ENCODE measurements around the gene SLC7A10.
"Not testable (repeated sequence)": the region's sequence is repeated elsewhere in the genome, so short reads cannot be mapped to it uniquely, and the experiment has no call there.

SLC7A10 gene

GRCh38 chr19:33229962-33230361 lies 4.3 kb upstream of the SLC7A10 start:
- no peak overlapping the region for H3K27ac ChIP-seq
- DNase-seq (ENCODE audit: low spot score), result no peak
- no peak for TF ChIP-seq CTCF (conservative IDR thresholded peaks at IDR 0.05; ENCODE audit: low read depth)
- CTCF ChIA-PET, result no interaction called here
- POLR2A ChIA-PET (ENCODE audit: low non-redundant PET), result no interaction called here

GRCh38 chr19:33227870-33228599 lies 2.4 kb upstream of the SLC7A10 start:
- ChIA-PET CTCF (interaction anchor here (0.6 to 1.0 kb wide), 2 partner anchors 550 to 1105 kb away, joined by 3 to 5 read pairs; no protein-coding TSS in a partner anchor), POLR2A (ENCODE audit: low non-redundant PET) (no interaction called here)
- DNase-seq (ENCODE audit: low spot score), result no peak
- TF ChIP-seq CTCF (conservative IDR thresholded peaks at IDR 0.05; ENCODE audit: low read depth), result no peak
- no peak overlapping the region for H3K27ac ChIP-seq

- no peak for DNase-seq (ENCODE audit: low spot score)
- TF ChIP-seq CTCF (conservative IDR thresholded peaks at IDR 0.05; ENCODE audit: low read depth), result no peak
- ChIA-PET CTCF (interaction anchor here (0.6 to 1.2 kb wide), 3 partner anchors 15 to 551 kb away, joined by 3 to 5 read pairs (median 3); no protein-coding TSS in a partner anchor), POLR2A (ENCODE audit: low non-redundant PET) (no interaction called here)
- H3K27ac ChIP-seq, result no peak overlapping the region
These were observed 1.6 kb upstream of the SLC7A10 start for GRCh38 chr19:33227242-33227650.

GRCh38 chr19:33226550-33227241 lies 1.0 kb upstream of the SLC7A10 start:
- ChIA-PET POLR2A (ENCODE audit: low non-redundant PET) (no interaction called here), CTCF (interaction anchor here (0.6 to 1.2 kb wide), 3 partner anchors 15 to 179 kb away, joined by 3 to 4 read pairs (median 3); no protein-coding TSS in a partner anchor)
- no peak for TF ChIP-seq CTCF (conservative IDR thresholded peaks at IDR 0.05; ENCODE audit: low read depth)
- no peak for DNase-seq (ENCODE audit: low spot score)
- H3K27ac ChIP-seq, result no peak overlapping the region

GRCh38 chr19:33224694-33225457 lies 774 bp downstream of the SLC7A10 start:
- DNase-seq (ENCODE audit: low spot score), result no peak
- TF ChIP-seq CTCF (conservative IDR thresholded peaks at IDR 0.05; ENCODE audit: low read depth), result no peak
- ChIA-PET POLR2A (ENCODE audit: low non-redundant PET) (no interaction called here), CTCF (interaction anchor here (0.6 to 1.1 kb wide), 5 partner anchors 10 to 871 kb away, joined by 3 to 5 read pairs (median 3); no protein-coding TSS in a partner anchor)
- no peak overlapping the region for H3K27ac ChIP-seq

- POLR2A ChIA-PET (ENCODE audit: low non-redundant PET), result interaction anchor here (0.6 kb wide), 1 partner anchor 232 kb away, joined by 3 read pairs; no protein-coding TSS in a partner anchor
- CTCF ChIA-PET; DNase-seq (ENCODE audit: low spot score); H3K27ac ChIP-seq: not testable (repeated sequence)
These were observed 3.4 kb downstream of the SLC7A10 start for GRCh38 chr19:33222255-33222654.
